UCSD-AML1 (cell line): Measurements from ENCODE around the gene MYO9B.
A peak's percentile ranks its signal among the peaks of the same experiment; 100 is the strongest.

Source experiments
- DNase-seq: peaks from one replicate; lab custom pipeline; 2025; ENCODE audit not compliant: unreplicated experiment; lab: John Stamatoyannopoulos, UW

MYO9B gene

DNA sequence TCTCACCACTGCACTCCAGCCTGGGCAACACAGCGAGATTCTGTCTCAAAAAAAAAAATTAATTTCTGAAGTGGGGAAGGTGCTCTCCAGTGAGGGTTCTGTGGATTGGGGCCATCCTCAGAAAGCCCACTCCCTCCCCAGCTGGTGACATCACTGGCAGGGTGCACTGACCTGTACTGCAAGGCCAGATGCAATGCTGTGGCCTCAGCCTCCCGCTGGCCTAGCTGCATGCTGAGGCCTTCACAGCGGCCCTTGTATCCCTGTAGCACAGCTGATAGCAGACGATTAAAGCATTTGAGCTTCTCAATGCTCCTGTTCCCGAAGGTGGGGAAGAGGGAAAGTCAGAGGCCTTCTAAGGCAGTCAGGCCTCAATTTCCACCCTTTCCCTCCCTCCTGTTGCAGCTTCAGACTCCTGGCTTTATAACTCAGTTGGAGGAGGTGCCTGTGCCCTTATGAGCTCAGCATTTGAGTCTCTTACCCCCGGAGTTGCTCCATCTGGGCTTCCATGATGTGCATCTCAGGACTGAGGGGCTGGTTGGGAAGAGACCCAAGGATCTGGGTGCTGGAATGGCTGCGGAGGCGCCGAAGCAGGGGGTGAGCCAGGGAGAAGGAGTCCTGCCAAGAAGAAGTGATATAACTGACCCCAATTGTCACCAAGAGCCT lies 183.7 kb downstream of the MYO9B start:
- no peak for DNase-seq

DNA sequence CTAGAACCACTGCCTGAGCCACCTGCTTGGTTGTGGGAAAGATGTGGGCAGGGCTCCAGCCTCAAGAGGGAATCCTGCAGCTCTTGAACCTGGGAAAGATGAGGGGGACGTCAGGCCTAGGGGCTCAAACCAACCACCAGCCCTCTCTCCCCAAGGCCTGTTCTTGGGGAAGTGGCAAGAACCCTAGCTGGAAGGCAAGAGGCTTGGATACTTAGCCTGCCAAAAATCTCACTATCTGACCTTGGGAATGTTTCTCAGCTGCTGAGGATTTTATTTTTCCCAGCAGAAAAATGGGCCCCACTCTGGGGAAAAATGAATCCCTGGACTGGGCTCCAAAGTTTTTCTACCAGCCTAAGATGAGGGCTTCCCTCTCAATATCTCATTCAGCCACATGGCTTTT lies 184.4 kb downstream of the MYO9B start:
- no peak for DNase-seq

DNA sequence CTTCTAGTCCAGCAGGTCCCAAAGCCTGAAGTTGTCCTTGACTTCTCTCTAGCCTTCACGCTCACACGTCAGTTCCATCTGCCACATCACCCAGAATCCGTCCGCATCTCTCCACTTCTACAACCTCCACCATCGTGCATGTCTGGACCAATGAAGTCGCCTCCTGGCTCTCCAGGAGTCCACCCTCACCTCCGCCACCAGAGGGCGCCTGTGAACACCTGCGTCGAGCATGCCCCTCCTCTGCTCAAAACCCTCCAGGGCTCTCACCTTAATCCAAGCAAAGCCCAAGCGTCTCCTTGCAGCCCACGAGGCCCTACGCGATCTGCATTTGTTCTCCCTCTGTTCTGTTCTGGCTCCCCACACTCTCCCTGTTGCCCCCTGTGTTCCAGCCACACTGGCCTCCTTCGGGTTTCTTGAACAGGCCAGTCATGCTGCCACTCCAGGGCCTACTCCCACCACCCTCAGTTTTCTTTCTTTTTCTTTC lies 185.3 kb downstream of the MYO9B start:
- DNase-seq = peak; percentile 80

DNA sequence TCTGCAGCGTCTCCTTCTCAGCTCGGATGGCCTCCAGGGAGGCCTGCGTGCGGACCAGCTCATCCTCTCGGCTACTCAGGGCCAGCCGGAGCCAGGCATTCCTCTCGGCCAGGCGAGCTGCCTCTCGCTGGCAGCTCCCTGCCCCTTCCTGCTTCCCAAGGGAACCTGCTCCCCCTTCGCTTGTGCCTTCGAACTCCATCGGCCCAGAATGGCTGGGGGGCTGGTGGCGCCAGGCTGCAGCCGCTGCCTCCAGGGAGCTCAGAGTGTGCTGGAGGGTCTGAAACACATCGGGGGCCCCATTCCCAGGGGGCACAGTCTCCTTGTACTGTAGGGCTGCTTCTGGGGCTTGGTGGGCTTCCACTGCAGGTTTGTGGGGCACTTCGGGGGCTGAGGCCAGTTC lies 187.0 kb downstream of the MYO9B start:
- no peak for DNase-seq
